HG03045 (cell line): Measurements from ENCODE around the gene LONP2.
"Not testable (repeated sequence)": the region's sequence is repeated elsewhere in the genome, so short reads cannot be mapped to it uniquely, and the experiment has no call there.

ENCODE experiments used
- ATAC-seq: cut with Tn5 transposase; IDR thresholded peaks from one replicate; pipeline ENCODE4 v1.9.1; 2021; ENCODE audit warnings: mild to moderate bottlenecking, moderate library complexity; ENCODE audit not compliant: unreplicated experiment

LONP2 gene

GRCh38 chr16:48330189-48330840, 86.2 kb downstream of the LONP2 start:
- no peak for ATAC-seq

GRCh38 chr16:48330841-48331192, 86.7 kb downstream of the LONP2 start:
- ATAC-seq = no peak

- ATAC-seq = no peak
Observed at GRCh38 chr16:48332978-48333377, 88.9 kb downstream of the LONP2 start.

GRCh38 chr16:48334325-48334724, 90.2 kb downstream of the LONP2 start:
- ATAC-seq = no peak

- ATAC-seq = no peak
Observed at GRCh38 chr16:48335961-48336360, 91.9 kb downstream of the LONP2 start.

GRCh38 chr16:48340054-48340453, 96.0 kb downstream of the LONP2 start:
- ATAC-seq = no peak

- ATAC-seq = no peak
Observed at GRCh38 chr16:48342591-48342990, 98.5 kb downstream of the LONP2 start.

GRCh38 chr16:48347191-48347865, 103.2 kb downstream of the LONP2 start:
- ATAC-seq = no peak

- no peak for ATAC-seq
Observed at GRCh38 chr16:48347980-48348379, 103.9 kb downstream of the LONP2 start.

- ATAC-seq = no peak
Observed at GRCh38 chr16:48350736-48351135, 106.6 kb downstream of the LONP2 start.

- ATAC-seq = no peak
Observed at GRCh38 chr16:48352648-48353390, 108.7 kb downstream of the LONP2 start.

- no peak for ATAC-seq
Observed at GRCh38 chr16:48353565-48354163, 109.6 kb downstream of the LONP2 start.

- not testable (repeated sequence) for ATAC-seq
Observed at GRCh38 chr16:48354385-48354784, 110.3 kb downstream of the LONP2 start.

GRCh38 chr16:48354877-48355855, 111.1 kb downstream of the LONP2 start:
- ATAC-seq = no peak

GRCh38 chr16:48356633-48357376, 112.7 kb downstream of the LONP2 start:
- no peak for ATAC-seq

- no peak for ATAC-seq
Observed at GRCh38 chr16:48358419-48358818, 114.3 kb downstream of the LONP2 start.

- ATAC-seq = no peak
Observed at GRCh38 chr16:48359983-48360382, 115.9 kb downstream of the LONP2 start.

GRCh38 chr16:48361012-48361411, 116.9 kb downstream of the LONP2 start:
- ATAC-seq = no peak

- no peak for ATAC-seq
Observed at GRCh38 chr16:48361540-48362144, 117.5 kb downstream of the LONP2 start.
